Measurements from ENCODE around the gene ZNF154. TPM values are rescaled to one million over a fixed set of nuclear protein-coding genes. Genes with fewer than 3 reads are reported as not detected.

The ZNF154 gene
- total and polyA plus RNA-seq, 2 of the 4 experiments (the other 2 are of a cell fraction), result 2.2 to 2.9 TPM

DNA sequence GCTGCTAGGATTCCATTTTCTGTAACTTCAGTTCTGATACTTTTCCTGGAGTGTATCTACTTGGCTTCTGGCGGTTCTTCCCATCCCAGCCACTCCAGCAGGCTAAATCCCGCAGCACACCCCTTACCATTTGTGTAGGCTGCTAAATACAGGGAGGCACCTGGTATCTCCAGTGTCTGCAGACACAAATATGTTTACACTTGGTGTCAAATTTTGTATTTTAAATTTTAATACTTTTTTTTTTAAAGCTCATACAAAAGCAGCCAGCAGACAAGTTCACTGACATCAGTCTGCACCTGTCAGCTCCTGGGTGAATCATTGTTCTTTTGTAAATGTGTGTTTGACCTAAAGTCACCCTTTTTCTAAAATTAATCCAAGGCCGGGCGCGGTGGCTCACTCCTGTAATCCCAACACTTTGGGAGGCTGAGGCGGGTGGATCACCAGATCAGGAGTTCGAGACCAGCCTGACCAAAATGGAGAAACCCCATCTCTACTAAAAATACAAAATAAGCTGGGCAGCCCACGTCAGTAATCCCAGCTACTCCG lies 43.7 kb downstream of the ZNF154 start:
- Histone ChIP-seq H4K5ac (ENCODE audit: low read depth, low read length) (no peak overlapping the region), H2BK15ac (ENCODE audit: low read depth, low read length) (no peak overlapping the region), H3K36me3 (ENCODE audit: control insufficient read depth, insufficient read depth, low read length) (no peaks in the 10 kb centered on the region), H2AK9ac (replicated peaks; ENCODE audit: low read depth, low read length, poor library complexity) (no peak overlapping the region), H2AK5ac (ENCODE audit: low read depth, low read length) (no peak overlapping the region), H3K23ac (ENCODE audit: low read depth, low read length) (no peak overlapping the region), H2BK5ac (ENCODE audit: low read depth, low read length, poor library complexity, severe bottlenecking) (no peak overlapping the region), H3K9ac (ENCODE audit: low read depth, low read length) (no peak overlapping the region), H2BK120ac (ENCODE audit: low read depth, low read length) (no peak overlapping the region), H3K27ac (ENCODE audit: insufficient read depth, low read length) (no peak overlapping the region), H3K79me1 (ENCODE audit: low read depth in 1 of 2, low read length in 2 of 2) (no peaks in the 10 kb centered on the region), H3K4me3 (ENCODE audit: insufficient read depth, low read depth, low read length) (no peak overlapping the region), H3K18ac (ENCODE audit: low read depth, low read length) (no peak overlapping the region), H2BK20ac (ENCODE audit: low read depth, low read length) (no peak overlapping the region), H3K9me1 (ENCODE audit: insufficient read depth, low read length) (no peaks in the 10 kb centered on the region), H3K27me3 (ENCODE audit: control insufficient read depth, insufficient read depth, low read length) (no peaks in the 10 kb centered on the region; the same call in none of the 2 replicates), H3K14ac (replicated peaks; ENCODE audit: low read depth, low read length) (no peak overlapping the region), H3K56ac (ENCODE audit: extremely low read depth, insufficient read depth, low read length) (no peak overlapping the region), H3K4me2 (ENCODE audit: low read depth, low read length) (no peak overlapping the region), H3K4me1 (ENCODE audit: control insufficient read depth, insufficient read depth, low read length) (no peaks in the 10 kb centered on the region), H4K91ac (ENCODE audit: insufficient read depth, low read depth, low read length) (no peak overlapping the region), H3K4ac (ENCODE audit: low read depth, low read length) (no peak overlapping the region), H4K20me1 (ENCODE audit: insufficient read depth, low read length) (no peaks in the 10 kb centered on the region), H3K9me3 (ENCODE audit: control insufficient read depth, insufficient read depth, low read length) (no peaks in the 10 kb centered on the region), H2AFZ (replicated peaks; ENCODE audit: low read length, poor library complexity) (peak overlapping the region; percentile 92), H4K8ac (ENCODE audit: low read depth in 2 of 2, low read length in 2 of 2) (no peak overlapping the region)
- no CpG with 5 or more reads among the region's 9 CpGs for WGBS, 2 experiments (ENCODE audit: extremely low coverage in 2 of 2, insufficient read length in 1 of 2)
- ChIA-PET CTCF (no interaction called here), POLR2A (ENCODE audit: unreplicated experiment) (no interaction called here)
- DNase-seq (no peak), ATAC-seq (ENCODE audit: low read depth) (no peak)
- intact Hi-C loops (cut with micrococcal nuclease), result no loop called here
- dilution Hi-C loops (cut with HindIII; ENCODE audit: low sequenced_read_pairs, unreplicated experiment), result no loop called here
- in situ Hi-C loops (cut with MboI; ENCODE audit: low sequenced_read_pairs), result no loop called here
- TF ChIP-seq CEBPB (IDR thresholded peaks at IDR 0.05; ENCODE audit: low read depth, low read length) (no peak), SMC3 (IDR thresholded peaks at IDR 0.05; ENCODE audit: low read depth, low read length) (no peak), NFE2L2 (IDR thresholded peaks at IDR 0.05; ENCODE audit: low read depth, low read length) (no peak)
- TF ChIP-seq, protein P1, sequence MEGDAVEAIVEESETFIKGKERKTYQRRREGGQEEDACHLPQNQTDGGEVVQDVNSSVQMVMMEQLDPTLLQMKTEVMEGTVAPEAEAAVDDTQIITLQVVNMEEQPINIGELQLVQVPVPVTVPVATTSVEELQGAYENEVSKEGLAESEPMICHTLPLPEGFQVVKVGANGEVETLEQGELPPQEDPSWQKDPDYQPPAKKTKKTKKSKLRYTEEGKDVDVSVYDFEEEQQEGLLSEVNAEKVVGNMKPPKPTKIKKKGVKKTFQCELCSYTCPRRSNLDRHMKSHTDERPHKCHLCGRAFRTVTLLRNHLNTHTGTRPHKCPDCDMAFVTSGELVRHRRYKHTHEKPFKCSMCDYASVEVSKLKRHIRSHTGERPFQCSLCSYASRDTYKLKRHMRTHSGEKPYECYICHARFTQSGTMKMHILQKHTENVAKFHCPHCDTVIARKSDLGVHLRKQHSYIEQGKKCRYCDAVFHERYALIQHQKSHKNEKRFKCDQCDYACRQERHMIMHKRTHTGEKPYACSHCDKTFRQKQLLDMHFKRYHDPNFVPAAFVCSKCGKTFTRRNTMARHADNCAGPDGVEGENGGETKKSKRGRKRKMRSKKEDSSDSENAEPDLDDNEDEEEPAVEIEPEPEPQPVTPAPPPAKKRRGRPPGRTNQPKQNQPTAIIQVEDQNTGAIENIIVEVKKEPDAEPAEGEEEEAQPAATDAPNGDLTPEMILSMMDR (conservative IDR thresholded peaks at IDR 0.05; ENCODE audit: low read depth, low read length), result no peak
- no TSS peak for BruUV-seq (replicated peaks)
